ENCODE data around the gene SLC38A7.

The SLC38A7 gene

GRCh38 chr16:58628845-58629732 lies 55.5 kb downstream of the SLC38A7 start:
- Histone ChIP-seq H3K27ac (replicated peaks) (peak overlapping the region; percentile 95), H3K4me3 (replicated peaks; ENCODE audit: insufficient read depth, low read length) (peak overlapping the region; percentile 79), H3K27me3 (ENCODE audit: insufficient read depth, poor library complexity, severe bottlenecking) (no peaks in the 10 kb centered on the region)
- DNase-seq (ENCODE audit: low read depth in 1 of 2, low spot score in 1 of 2): peak; percentile 45 to 71
- TF ChIP-seq SPI1 (IDR thresholded peaks at IDR 0.05; ENCODE audit: borderline replicate concordance, low read depth) (peak; percentile 89), CTCF (IDR thresholded peaks at IDR 0.05; ENCODE audit: insufficient read depth, low read length) (no peak), POLR2AphosphoS5 (IDR thresholded peaks at IDR 0.05; ENCODE audit: low read depth) (no peak; the same call in 1 of the 2 replicates), REST (IDR thresholded peaks at IDR 0.05; ENCODE audit: insufficient replicate concordance, low read depth) (no peak), GABPA (IDR thresholded peaks at IDR 0.05; ENCODE audit: low read depth) (no peak)

DNA sequence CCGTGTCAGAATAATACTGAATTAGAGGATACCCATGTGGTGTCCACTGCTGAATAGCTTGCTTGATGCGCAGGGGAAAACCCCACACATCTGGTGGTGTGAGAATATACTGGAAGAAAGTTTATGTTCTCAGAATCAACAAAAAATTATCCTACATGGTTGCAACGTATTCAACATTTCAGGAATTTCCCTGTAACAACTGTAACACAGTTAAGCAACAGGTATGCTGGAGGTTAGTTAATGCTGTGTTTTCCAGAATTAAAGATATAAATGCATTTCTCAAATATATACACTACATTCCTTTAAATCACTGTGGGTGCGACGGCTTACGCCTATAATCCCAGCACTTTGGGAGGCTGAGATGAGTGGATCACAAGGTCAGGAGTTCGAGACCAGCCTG lies 60.4 kb downstream of the SLC38A7 start:
- no peak for TF ChIP-seq GABPA (IDR thresholded peaks at IDR 0.05; ENCODE audit: low read depth)
- no peak for TF ChIP-seq REST (IDR thresholded peaks at IDR 0.05; ENCODE audit: insufficient replicate concordance, low read depth)
- no peak for TF ChIP-seq CTCF (IDR thresholded peaks at IDR 0.05; ENCODE audit: insufficient read depth, low read length)
- no peak for TF ChIP-seq SPI1 (IDR thresholded peaks at IDR 0.05; ENCODE audit: borderline replicate concordance, low read depth)
- no peak for TF ChIP-seq POLR2AphosphoS5 (IDR thresholded peaks at IDR 0.05; ENCODE audit: low read depth)
- no peak for DNase-seq (ENCODE audit: low read depth in 1 of 2, low spot score in 1 of 2)
- no peak overlapping the region for H3K27ac ChIP-seq (replicated peaks)
- no peak overlapping the region for H3K4me3 ChIP-seq (replicated peaks; ENCODE audit: insufficient read depth, low read length)
- H3K27me3 ChIP-seq (ENCODE audit: insufficient read depth, poor library complexity, severe bottlenecking): no peaks in the 10 kb centered on the region

- Histone ChIP-seq H3K4me3 (replicated peaks; ENCODE audit: insufficient read depth, low read length) (no peak overlapping the region), H3K27me3 (ENCODE audit: insufficient read depth, poor library complexity, severe bottlenecking) (no peaks in the 10 kb centered on the region), H3K27ac (replicated peaks) (no peak overlapping the region)
- TF ChIP-seq POLR2AphosphoS5 (IDR thresholded peaks at IDR 0.05; ENCODE audit: low read depth): no peak
- DNase-seq (ENCODE audit: low read depth in 1 of 2, low spot score in 1 of 2): no peak
Measured at GRCh38 chr16:58620396-58620795, 64.2 kb downstream of the SLC38A7 start.

DNA sequence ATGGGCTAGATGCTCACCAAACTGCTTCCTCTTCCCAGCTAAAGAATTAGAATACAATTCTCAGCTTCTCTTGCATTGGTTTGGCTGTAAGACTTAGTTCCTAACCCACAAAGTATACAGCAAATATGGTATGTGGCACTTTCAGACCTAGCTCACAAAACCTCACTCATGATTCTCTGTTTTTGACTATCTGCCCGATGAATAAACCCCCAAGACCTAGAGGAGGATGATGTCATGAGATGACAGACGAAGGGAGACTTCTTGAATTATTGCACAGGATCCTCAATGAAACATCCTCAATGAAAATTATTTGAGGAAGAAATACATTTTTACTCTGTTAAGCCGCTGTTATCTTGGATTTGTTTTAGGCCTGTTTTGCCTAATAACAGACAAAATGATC lies 69.3 kb downstream of the SLC38A7 start:
- Histone ChIP-seq H3K4me3 (replicated peaks; ENCODE audit: insufficient read depth, low read length) (no peak overlapping the region), H3K27ac (replicated peaks) (no peak overlapping the region), H3K27me3 (ENCODE audit: insufficient read depth, poor library complexity, severe bottlenecking) (no peaks in the 10 kb centered on the region)
- no peak for TF ChIP-seq CTCF (IDR thresholded peaks at IDR 0.05; ENCODE audit: insufficient read depth, low read length)
- no peak for TF ChIP-seq POLR2AphosphoS5 (IDR thresholded peaks at IDR 0.05; ENCODE audit: low read depth)
- TF ChIP-seq REST (IDR thresholded peaks at IDR 0.05; ENCODE audit: insufficient replicate concordance, low read depth): no peak
- TF ChIP-seq SPI1 (IDR thresholded peaks at IDR 0.05; ENCODE audit: borderline replicate concordance, low read depth): no peak
- no peak for TF ChIP-seq GABPA (IDR thresholded peaks at IDR 0.05; ENCODE audit: low read depth)
- no peak for DNase-seq (ENCODE audit: low read depth in 1 of 2, low spot score in 1 of 2)

Measured in HL-60 (cell line).